Activated T-helper 1 cell treated with Interleukin-2 at 50 U/mL for 16 hours (primary cell): Measurements from ENCODE around the gene SPATA7.

Experiments used
- DNase-seq: peaks from one replicate; pipeline ENCODE4 v3.0.0-alpha.2; 2020; ENCODE audit warnings: low read depth

SPATA7 gene

DNA sequence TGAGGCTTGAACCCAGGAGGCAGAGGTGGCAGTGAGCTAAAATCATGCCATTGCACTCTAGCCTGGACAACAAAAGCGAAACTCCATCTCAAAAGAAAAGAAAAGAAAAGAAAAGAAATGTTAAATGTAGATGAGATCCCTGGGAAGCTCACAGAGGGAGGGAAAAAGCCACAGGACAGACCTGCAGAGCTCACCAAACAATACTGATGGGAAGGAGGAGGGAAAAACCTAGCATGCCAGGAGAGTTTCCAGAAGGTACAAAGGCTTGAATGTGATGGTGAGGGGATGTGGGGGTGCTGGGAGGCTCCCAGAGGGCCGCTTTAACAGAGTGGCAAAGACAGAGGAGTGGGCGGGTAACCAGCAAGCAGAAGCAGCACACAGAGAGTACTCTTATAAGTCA lies 97.1 kb downstream of the SPATA7 start:
- DNase-seq = no peak
